GM23248 (cell line): ENCODE measurements around the gene PPP6R2. TPM values are rescaled to one million over a fixed set of nuclear protein-coding genes. Genes with fewer than 3 reads are reported as not detected.

Experiments used
- DNase-seq: peaks from one replicate; pipeline ENCODE4 v3.0.0-alpha.2; 2015
- H2AFZ ChIP-seq: fragments of 200-600 bp; sonication (generic); 2 replicates; pipeline ENCODE4 v1.6.1; 2016; ENCODE audit warnings: antibody characterized with exemption
- H3F3A ChIP-seq: fragments of 200-600 bp; sonication (generic); 2 replicates; pipeline ENCODE4 v1.6.1; 2016; ENCODE audit warnings: mild to moderate bottlenecking, antibody characterized with exemption, mixed run types; ENCODE audit not compliant: insufficient read depth
- H3K27ac ChIP-seq: fragments of 200-600 bp; sonication (generic); 2 replicates; pipeline ENCODE4 v1.5.1; 2016; ENCODE audit warnings: mild to moderate bottlenecking
- H3K27me3 ChIP-seq: fragments of 200-600 bp; sonication (generic); replicated peaks from 2 replicates; pipeline ENCODE4 v1.6.1; 2016; ENCODE audit warnings: mild to moderate bottlenecking; ENCODE audit not compliant: insufficient read depth
- H3K36me3 ChIP-seq: fragments of 200-600 bp; sonication (generic); 2 replicates; pipeline ENCODE4 v1.6.1; 2016; ENCODE audit warnings: low read depth, mild to moderate bottlenecking
- H3K4me1 ChIP-seq: fragments of 200-600 bp; sonication (generic); 2 replicates; pipeline ENCODE4 v1.6.1; 2016; ENCODE audit warnings: mild to moderate bottlenecking; ENCODE audit not compliant: insufficient read depth
- H3K4me2 ChIP-seq: fragments of 200-600 bp; sonication (generic); one replicate; pipeline ENCODE4 v1.6.1; 2016; ENCODE audit warnings: mild to moderate bottlenecking; ENCODE audit not compliant: unreplicated experiment
- H3K4me3 ChIP-seq: fragments of 200-600 bp; sonication (generic); 2 replicates; pipeline ENCODE4 v1.5.1; 2016; ENCODE audit warnings: mild to moderate bottlenecking
- H3K79me2 ChIP-seq: fragments of 200-600 bp; sonication (generic); 2 replicates; pipeline ENCODE4 v1.6.1; 2016; ENCODE audit warnings: mild to moderate bottlenecking; ENCODE audit not compliant: insufficient read depth
- H3K9ac ChIP-seq: fragments of 200-600 bp; sonication (generic); 2 replicates; pipeline ENCODE4 v1.6.1; 2016; ENCODE audit warnings: mild to moderate bottlenecking
- H3K9me2 ChIP-seq: fragments of 200-600 bp; sonication (generic); 2 replicates; pipeline ENCODE4 v1.6.1; 2016; ENCODE audit warnings: mixed run types, mild to moderate bottlenecking, moderate library complexity; ENCODE audit not compliant: insufficient read depth
- H3K9me3 ChIP-seq: fragments of 200-600 bp; sonication (generic); one replicate; pipeline ENCODE4 v1.6.1; 2017; ENCODE audit warnings: low read depth
- H4K20me1 ChIP-seq: fragments of 200-600 bp; sonication (generic); 2 replicates; pipeline ENCODE4 v1.6.0; 2016; ENCODE audit not compliant: insufficient read depth
- EZH2 ChIP-seq: fragments of 200-600 bp; sonication (generic); IDR thresholded peaks from 2 replicates; pipeline ENCODE4 v1.6.1; 2018; ENCODE audit warnings: antibody characterized with exemption, mild to moderate bottlenecking; ENCODE audit not compliant: insufficient read depth, poor library complexity, severe bottlenecking
- EZH2phosphoT487 ChIP-seq: fragments of 200-600 bp; sonication (generic); IDR thresholded peaks from 2 replicates; pipeline ENCODE4 v1.6.1; 2018; ENCODE audit warnings: antibody characterized with exemption, moderate library complexity, mild to moderate bottlenecking, low read depth; ENCODE audit not compliant: insufficient read depth
- WGBS, 2 experiments: methylation state at CpG; one replicate each; pipeline ENCODE4 v1.1.6; 2015 to 2017; ENCODE audit warnings: low lambda C conversion rate in 2 of 2, low coverage in 1 of 2; ENCODE audit errors: missing lambda C conversion rate in 2 of 2; 5-methylcytosine and 5-hydroxymethylcytosine counted together
- in situ Hi-C: fragments of 300-500 bp; cut with MboI; formaldehyde crosslinking; loops from 2 replicates; pipeline ENCODE4 v1.15.0; 2020
- polyA plus RNA-seq: library from polyadenylated mRNA; unstranded; fragments of >200 nt; fragmentation: Nextera tagmentation; extraction: Ambion mirVana; gene quantifications from 2 replicates; pipeline ENCODE4 v1.2.1, GENCODE V29; 2016
- total RNA-seq: library from RNA; depleted of rRNA; stranded (reverse); fragments of >200 nt; shearing (Covaris generic); gene quantifications from 2 replicates; pipeline ENCODE4 v1.2.3, GENCODE V29; 2014

Gene PPP6R2
- total and polyA plus RNA-seq, 2 experiments from 2014 or later, result 22.2 to 58.4 TPM

DNA sequence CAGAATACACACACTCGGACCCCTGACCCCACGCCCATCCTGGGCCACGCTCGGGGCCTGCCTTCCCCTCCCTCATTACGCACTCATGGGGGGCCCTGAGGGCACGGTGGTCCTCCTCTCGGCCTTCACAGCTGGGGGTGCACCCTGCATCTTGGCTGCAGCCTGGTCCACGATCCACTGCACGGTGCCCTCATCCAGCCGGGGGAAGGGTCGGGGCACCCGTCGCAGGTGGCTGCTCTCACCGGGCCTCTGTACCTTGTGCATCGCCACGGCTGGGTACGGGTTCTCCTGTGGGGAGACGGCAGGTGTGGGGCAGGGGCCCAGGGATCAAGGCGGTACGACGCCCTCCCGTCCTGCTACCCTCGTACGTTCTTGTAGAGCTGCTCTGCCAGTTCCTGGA is 121.3 kb downstream of the PPP6R2 start:
- Histone ChIP-seq H3K9ac (no peak overlapping the region), H3K9me3 (no peaks in the 10 kb centered on the region), H3K4me3 (no peak overlapping the region), H4K20me1 (no peaks in the 10 kb centered on the region), H3K9me2 (no peaks in the 10 kb centered on the region), H3F3A (no peaks in the 10 kb centered on the region), H3K4me2 (no peak overlapping the region), H3K27me3 (no peaks in the 10 kb centered on the region), H2AFZ (no peak overlapping the region), H3K27ac (no peak overlapping the region), H3K4me1 (no peaks in the 10 kb centered on the region), H3K79me2 (peaks cover 18% of the 10 kb centered on the region), H3K36me3 (no peaks in the 10 kb centered on the region; the same call in 1 of the 2 replicates)
- 91 to 98% methylated on average over 13 to 24 of the region's 24 CpGs for WGBS, 2 experiments
- TF ChIP-seq EZH2, result no peak
- TF ChIP-seq EZH2phosphoT487, result no peak
- in situ Hi-C loops, result no loop called here
- DNase-seq, result no peak

DNA sequence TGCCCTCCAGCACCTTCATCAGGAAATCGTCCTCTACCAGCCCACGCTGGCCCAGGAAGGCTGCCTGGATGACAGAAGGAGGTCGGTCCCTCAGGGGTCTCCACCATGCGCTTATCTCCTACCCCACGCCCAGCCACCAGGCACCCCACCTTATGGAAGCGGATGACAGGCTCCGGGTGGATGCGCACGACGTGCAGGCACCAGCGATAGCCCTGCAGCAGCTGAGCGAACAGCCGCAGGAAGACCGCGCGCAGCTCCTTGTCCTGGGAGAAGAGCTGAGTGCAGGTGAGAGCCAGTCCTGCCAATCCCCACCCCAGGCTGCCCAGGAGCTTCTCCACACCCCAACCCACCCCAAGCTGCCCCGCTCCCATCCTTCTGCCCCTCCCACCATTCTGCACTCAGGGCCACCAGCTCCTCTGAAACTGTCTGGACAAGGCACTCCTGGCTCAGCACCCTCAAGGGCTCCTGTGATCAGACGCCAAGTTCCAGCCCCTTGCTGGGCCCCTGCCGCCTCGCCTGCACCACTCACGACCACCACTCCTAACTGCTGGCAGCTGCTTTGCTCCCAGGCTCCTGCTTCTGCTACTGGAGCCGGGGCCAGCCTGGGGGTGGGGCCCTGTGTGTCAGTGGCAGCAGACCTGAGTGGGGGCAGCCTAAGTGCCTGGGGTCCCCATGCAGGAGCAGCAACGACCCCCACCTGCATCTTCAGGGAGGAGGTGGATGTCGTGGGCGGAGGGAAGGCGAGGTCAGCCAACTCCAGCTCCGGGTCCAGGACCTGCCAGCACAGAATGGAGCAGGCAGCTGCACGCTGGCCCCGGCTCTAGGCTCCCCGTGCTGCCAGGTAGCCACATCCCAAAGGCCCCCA is 122.2 kb downstream of the PPP6R2 start:
- Histone ChIP-seq H3K9me3 (no peaks in the 10 kb centered on the region), H3K4me3 (no peak overlapping the region), H3F3A (no peaks in the 10 kb centered on the region), H3K36me3 (no peaks in the 10 kb centered on the region; the same call in 1 of the 2 replicates), H2AFZ (no peak overlapping the region), H3K9ac (no peak overlapping the region), H3K4me2 (no peak overlapping the region), H3K79me2 (peaks cover 26% of the 10 kb centered on the region), H3K27ac (no peak overlapping the region), H3K9me2 (no peaks in the 10 kb centered on the region), H3K4me1 (peaks cover 8% of the 10 kb centered on the region; the same call in 1 of the 2 replicates), H4K20me1 (no peaks in the 10 kb centered on the region), H3K27me3 (no peaks in the 10 kb centered on the region)
- WGBS, 2 experiments, result 92 to 95% methylated on average over 23 to 30 of the region's 30 CpGs
- in situ Hi-C loops, result no loop called here
- TF ChIP-seq EZH2, result no peak
- no peak for TF ChIP-seq EZH2phosphoT487
- no peak for DNase-seq

DNA sequence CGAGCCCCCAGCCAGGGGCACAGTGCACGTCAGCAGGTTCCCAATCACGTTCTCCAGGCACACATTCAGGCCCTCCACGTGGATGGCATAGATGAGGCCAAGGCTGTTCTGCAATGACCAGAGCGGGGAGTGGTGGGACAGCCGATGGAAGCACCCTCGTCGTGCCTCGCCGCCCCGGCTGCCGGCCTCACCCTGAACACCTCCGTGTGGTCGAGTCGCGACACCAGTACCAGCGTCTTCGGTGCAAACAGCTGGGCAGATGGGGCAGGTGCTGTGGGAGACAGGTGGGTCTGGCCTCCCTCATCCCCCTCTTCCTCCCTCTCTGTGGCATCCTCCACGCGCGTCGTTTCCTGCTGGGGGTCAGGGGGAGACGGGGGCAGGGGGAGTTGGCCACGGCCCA is 124.2 kb downstream of the PPP6R2 start:
- Histone ChIP-seq H3K4me1 (peaks cover 16% of the 10 kb centered on the region; the same call in 1 of the 2 replicates), H3K27ac (no peak overlapping the region), H3K79me2 (peaks cover 47% of the 10 kb centered on the region), H3K36me3 (no peaks in the 10 kb centered on the region; the same call in 1 of the 2 replicates), H2AFZ (no peak overlapping the region), H3K9me3 (no peaks in the 10 kb centered on the region), H3K9ac (no peak overlapping the region), H3F3A (no peaks in the 10 kb centered on the region), H3K9me2 (no peaks in the 10 kb centered on the region), H3K4me3 (no peak overlapping the region), H3K27me3 (no peaks in the 10 kb centered on the region), H3K4me2 (no peak overlapping the region), H4K20me1 (no peaks in the 10 kb centered on the region; the same call in 1 of the 2 replicates)
- no peak for DNase-seq
- no peak for TF ChIP-seq EZH2phosphoT487
- TF ChIP-seq EZH2, result no peak
- 85 to 89% methylated on average over 21 to 24 of the region's 24 CpGs for WGBS, 2 experiments
- in situ Hi-C loops, result no loop called here

DNA sequence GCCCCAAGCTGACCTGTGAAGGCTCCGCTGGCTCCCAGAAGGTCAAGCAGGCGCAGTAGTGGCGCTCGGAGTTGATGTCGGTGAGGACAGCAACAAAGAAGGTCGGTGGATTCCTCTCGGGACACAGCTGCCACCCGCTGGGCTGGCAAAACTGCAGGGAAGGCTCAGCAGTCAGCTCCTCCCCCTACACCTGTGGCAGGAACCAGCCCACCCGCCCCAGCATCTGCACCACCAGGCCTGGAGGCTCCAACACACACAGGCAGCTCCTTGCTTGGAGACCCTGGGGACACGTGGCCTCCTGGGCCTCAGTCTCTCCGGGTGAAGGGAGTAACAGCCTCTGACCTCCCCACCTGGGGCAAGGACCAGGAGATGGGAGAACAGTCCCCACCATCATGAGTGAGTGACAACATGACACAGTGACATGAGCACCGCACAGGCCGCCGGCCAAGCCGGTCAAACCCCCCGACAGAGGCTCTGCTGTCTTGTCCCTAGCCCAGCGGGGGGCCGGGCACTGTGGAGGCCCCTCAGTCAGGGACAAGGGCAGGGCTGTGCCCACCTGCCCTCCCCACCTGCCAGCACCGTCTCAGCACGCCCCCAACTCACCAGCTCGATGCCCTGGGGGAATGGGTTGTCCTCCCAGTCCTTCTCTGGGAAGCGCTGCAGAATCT is 124.8 kb downstream of the PPP6R2 start:
- in situ Hi-C loops, result no loop called here
- Histone ChIP-seq H4K20me1 (no peaks in the 10 kb centered on the region; the same call in 1 of the 2 replicates), H3K36me3 (no peaks in the 10 kb centered on the region; the same call in 1 of the 2 replicates), H3F3A (no peaks in the 10 kb centered on the region), H3K4me3 (no peak overlapping the region), H3K4me2 (no peak overlapping the region), H3K9me3 (no peaks in the 10 kb centered on the region), H3K9me2 (no peaks in the 10 kb centered on the region), H3K9ac (no peak overlapping the region), H3K4me1 (peaks cover 19% of the 10 kb centered on the region; the same call in 1 of the 2 replicates), H3K79me2 (peaks cover 52% of the 10 kb centered on the region), H3K27me3 (no peaks in the 10 kb centered on the region), H3K27ac (no peak overlapping the region), H2AFZ (no peak overlapping the region)
- 90 to 91% methylated on average over 18 to 22 of the region's 22 CpGs for WGBS, 2 experiments
- TF ChIP-seq EZH2phosphoT487 (no peak), EZH2 (no peak)
- DNase-seq, result no peak
